AG09319 (cell line): Measurements from ENCODE around the gene SGPP1.

ENCODE experiments used
- DNase-seq: peaks from one replicate; pipeline ENCODE4 v3.0.0-alpha.2; 2010; ENCODE audit warnings: low read depth; ENCODE audit errors: extremely low read depth
- TF ChIP-seq, protein P1 (sequence below): IDR thresholded peaks from 2 replicates; pipeline ENCODE4 v1.5.1; 2011; ENCODE audit warnings: low read depth, mild to moderate bottlenecking, inconsistent platforms, low read length, moderate library complexity

Gene SGPP1

DNA sequence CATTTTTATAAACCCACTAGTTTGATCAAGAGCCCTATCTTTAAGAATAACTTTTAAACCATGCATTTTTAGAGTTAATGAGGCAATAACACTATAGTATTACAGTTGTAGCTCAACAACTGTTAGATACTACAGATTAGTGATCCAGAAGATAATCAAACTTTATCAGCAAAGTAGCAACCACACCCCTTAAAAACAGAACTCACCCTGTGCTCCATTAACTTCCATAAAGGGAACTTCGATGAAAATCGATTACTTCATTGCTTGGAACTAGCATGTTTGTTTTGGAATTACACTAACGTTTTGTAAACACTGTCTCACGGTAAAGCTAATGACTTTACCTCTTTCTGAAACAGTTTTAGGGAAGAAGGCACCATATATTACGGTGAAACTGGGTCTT is 1.4 kb downstream of the SGPP1 start:
- TF ChIP-seq, protein P1, sequence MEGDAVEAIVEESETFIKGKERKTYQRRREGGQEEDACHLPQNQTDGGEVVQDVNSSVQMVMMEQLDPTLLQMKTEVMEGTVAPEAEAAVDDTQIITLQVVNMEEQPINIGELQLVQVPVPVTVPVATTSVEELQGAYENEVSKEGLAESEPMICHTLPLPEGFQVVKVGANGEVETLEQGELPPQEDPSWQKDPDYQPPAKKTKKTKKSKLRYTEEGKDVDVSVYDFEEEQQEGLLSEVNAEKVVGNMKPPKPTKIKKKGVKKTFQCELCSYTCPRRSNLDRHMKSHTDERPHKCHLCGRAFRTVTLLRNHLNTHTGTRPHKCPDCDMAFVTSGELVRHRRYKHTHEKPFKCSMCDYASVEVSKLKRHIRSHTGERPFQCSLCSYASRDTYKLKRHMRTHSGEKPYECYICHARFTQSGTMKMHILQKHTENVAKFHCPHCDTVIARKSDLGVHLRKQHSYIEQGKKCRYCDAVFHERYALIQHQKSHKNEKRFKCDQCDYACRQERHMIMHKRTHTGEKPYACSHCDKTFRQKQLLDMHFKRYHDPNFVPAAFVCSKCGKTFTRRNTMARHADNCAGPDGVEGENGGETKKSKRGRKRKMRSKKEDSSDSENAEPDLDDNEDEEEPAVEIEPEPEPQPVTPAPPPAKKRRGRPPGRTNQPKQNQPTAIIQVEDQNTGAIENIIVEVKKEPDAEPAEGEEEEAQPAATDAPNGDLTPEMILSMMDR, result no peak
- no peak for DNase-seq

DNA sequence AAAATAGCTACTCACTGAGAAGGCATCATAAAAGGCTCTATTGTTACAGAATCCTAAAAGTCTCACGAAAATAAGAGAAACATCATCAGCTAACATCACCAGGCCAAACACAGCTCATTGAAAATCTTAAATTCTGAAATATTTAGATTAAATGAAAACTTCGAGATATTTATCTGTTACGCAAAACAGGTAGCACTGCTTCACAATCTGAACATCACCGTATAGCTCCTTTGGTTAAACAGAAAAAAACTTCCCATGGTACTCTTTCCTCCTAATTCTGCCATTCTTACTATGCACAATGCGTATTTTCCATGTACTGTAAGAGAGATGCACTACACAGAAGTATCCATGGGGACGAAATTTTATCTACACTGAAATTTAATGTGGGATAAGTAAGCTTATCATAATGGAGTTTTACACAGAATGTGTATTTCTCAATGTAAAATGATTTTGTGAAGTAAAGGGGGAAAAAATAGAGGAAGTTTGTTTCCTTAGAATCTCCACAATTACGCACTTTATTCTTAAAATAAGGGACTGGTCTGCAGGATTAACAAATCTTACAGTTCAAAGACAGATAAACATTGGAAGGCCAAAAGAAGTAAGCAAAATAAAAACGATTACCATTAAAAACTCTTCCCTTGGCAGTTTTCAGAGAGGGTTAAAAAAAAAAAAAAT is 1.9 kb downstream of the SGPP1 start:
- TF ChIP-seq, protein P1, result no peak
- no peak for DNase-seq

DNA sequence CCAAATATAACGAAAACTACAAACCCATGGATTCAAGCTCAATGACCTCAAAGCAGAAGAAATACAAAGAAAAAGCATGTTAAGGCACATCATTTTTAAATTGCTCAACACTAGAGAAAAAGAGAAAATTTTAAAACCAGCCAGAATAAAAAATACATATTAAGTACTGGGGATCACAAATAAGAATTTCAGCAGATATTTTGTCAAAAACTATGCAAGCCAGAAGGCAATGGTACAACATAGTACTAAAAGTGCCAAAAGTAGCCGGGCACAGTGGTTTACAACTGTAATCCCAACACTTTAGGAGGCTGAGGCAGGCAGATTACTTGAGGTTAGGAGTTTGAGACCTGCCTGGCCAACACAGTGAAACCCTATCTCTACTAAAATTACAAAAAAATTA is 10.2 kb downstream of the SGPP1 start:
- no peak for DNase-seq
- TF ChIP-seq, protein P1, result no peak

DNA sequence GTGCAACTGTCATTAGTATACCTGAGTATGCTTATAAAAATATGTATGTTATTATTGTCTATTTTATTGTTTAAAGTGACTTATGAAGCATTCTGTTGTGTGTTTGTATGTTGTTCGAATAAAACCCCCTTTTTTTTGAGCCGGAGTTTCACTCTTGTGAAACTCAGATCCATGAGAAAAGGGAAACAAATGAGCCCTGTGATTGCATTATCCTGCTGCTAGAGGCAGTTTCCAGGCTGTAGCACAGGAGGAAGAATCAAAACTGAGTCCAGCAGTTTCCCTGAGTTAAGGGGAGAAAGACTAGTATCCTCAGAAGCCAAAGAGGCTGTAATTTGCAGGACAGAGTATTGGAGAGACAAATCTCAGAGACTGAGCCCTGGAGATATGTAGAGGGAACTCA is 12.5 kb downstream of the SGPP1 start:
- TF ChIP-seq, protein P1, result no peak
- DNase-seq, result no peak

DNA sequence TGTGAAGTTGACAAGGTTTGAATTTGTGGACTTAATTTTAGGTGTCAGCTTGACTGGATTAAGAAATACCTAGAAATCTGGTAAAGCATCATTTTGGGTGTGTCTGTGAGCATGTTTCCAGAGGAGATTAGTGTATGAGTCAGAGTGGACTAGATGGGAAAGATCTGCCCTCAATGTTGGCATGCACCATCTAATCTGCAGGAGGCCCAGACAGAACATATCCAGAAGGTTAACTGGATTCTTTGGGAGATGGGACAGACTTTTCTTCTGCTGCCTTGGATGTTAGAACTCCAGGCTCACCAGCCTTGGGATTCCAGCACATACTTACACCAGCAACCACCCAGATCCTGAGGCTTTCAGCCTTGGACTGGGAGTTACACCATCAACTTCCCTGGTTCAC is 14.1 kb downstream of the SGPP1 start:
- TF ChIP-seq, protein P1, result no peak
- DNase-seq, result peak; percentile 32

DNA sequence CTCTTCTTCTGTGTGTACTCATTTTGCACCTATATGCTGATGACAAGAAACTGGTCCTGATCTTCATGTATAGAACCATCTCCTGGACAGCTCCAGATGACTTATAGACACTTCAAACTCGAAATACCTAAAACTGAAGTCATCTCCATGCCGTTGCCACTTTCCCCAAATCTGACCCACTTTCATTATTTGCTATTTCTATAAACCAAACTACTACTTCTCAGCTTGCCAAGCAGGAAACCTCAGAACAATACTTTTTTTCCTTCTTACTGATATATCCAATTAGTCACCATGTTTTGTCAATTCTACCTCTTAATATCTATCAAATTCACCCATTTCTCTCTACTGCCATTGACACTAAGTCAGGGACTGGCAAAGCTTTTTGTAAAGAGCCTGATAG is 14.8 kb downstream of the SGPP1 start:
- TF ChIP-seq, protein P1, result no peak
- DNase-seq, result no peak

DNA sequence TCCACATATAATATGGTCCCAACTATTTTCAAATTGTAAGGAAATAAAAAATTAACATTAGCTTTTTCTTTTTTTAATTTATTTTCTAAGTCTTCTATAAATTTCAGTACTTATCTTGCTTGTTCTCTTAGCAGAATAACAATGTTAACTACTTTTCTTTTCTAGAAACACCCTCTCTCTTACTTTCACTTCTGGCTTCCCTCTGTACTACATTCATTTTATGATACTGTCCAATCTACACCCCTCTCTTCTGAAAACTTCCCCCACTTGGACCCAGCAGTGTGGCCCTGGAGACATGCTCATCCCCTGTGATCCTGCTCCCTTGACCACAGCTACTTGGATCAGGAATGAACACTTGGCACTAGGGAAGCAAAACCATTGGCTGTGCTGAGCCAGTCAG is 15.7 kb downstream of the SGPP1 start:
- no peak for DNase-seq

More for the DNA sequence above, 15.7 kb downstream of the SGPP1 start:
- TF ChIP-seq, protein P1, result no peak
